GM21390 (cell line): ENCODE results near the gene CRLF2.
"Not testable (repeated sequence)": the region's sequence is repeated elsewhere in the genome, so short reads cannot be mapped to it uniquely, and the experiment has no call there.

Source experiments
- ATAC-seq: cut with Tn5 transposase; IDR thresholded peaks from one replicate; pipeline ENCODE4 v1.9.1; 2021; ENCODE audit not compliant: unreplicated experiment

The CRLF2 gene

DNA sequence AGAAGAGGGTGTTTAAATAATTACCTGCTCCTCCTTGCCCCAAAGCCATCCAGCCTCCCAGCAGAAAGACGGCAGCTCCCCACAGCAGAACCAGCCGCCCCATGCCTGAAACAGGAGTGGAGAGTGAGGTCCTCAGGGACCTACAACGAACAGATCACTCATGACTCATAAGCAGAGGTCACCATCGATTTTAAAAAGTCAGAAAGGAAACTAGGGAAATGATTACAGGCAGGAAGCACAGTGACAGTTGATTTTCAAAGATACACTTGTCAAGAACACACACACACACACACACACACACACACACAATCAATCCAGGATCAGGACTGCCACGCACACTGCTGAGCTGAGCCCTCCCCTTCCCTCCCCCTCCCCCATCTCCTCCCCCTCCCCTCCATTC, at the start of gene CRLF2:
Gene CRLF2, minus strand, starts transcription at position 118 of the 400 bp plus-strand sequence. Its CDS starts 15 bp downstream, at position 103.
- peak; percentile 58 for ATAC-seq

- not testable (repeated sequence) for ATAC-seq
Observed at GRCh38 chrX:1261771-1262170, 49.3 kb upstream of the CRLF2 start.

DNA sequence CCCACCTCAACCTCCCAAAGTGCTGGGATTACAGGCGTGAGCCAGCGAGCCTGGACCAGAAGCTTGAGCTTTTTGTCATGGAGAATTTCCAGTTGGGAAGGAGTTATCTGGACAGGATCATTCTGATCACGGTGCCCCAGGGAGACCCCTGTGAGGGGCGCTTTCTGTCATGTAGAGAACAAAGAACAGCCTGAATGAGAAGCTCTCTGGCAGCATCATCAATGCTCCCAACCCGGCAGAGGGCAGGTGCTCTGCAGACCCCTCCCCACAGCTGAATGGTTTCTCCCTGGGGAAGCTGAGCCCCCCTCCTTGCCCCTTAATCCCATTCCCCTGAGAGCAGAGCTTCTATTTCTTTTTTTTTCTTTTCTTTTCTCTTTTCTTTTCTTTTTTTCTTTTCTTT, 48.8 kb upstream of the CRLF2 start:
- ATAC-seq: no peak

- ATAC-seq: no peak
Observed at GRCh38 chrX:1252861-1253260, 40.4 kb upstream of the CRLF2 start.

DNA sequence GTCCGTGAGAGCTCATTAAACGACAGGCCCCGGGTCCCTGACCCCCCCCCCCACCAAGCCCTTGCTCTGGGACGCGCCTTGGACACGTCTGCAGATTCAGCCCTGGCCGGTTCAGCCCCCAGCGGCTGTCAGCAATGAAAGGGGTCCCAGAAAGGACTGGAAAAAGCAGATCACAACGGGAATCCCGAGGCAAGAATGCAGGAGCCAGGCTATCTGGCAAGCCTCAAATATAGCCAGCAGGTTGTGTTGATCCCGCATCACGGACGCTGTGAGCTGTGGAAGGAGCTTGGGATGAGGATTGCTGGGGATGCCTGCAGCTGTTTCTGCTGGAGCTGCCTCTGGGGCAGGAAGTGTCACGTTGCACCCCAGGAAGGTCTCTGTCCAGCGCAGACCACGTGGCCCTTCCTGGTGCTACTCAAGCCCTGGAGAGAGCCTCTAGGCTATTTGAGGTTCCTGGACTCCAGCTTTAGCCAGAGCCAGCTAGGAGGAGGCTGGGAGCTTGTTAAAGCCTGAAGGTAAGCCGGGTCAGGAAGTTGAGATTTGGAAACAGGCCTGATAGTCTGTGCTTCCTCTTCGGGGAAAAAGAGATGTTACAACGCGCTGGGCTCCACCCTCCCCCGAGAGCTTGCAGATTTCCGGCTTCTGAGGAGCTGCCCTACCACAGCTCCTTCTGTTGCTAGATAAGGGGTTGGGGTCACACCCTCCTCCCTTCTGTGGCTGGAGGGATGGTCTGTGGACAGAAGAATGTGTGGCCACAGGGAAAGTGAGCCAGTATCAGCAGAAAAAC, 36.8 kb upstream of the CRLF2 start:
- ATAC-seq: no peak

DNA sequence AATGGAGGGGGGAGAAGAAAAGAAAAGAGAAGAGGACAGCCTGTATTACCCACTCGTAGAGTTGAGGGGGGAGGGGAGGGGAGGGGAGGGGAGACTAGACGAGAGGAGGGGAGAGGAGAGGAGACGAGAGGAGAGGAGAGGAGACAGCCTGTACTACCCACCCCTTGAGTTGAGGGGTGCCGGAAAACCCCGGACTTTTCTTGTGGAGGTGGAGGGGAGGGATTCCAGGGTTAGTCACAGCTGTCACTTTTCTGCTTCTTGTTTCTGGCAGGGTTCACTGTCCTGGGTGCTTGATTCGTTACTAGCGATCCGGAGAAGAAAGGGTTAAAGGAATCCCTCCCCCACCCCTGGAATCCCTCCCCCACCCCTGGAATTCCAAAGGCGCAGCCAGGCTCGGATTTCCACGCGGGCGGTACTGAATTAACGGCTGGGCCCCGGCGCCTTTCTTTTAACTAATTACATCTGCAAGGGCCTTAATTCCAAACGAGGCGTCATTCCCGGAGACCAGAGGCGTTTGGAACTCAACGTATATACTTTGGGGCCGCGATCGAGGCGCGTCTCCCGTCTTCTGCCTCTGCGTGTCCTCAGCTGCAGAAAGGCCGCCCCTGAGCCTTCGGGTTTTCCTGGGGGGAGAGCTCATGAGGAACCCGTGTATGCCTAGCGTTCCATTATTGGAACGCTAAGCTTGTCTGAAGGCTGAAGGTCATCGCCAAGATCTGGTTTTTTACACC, 36.0 kb upstream of the CRLF2 start:
- no peak for ATAC-seq

DNA sequence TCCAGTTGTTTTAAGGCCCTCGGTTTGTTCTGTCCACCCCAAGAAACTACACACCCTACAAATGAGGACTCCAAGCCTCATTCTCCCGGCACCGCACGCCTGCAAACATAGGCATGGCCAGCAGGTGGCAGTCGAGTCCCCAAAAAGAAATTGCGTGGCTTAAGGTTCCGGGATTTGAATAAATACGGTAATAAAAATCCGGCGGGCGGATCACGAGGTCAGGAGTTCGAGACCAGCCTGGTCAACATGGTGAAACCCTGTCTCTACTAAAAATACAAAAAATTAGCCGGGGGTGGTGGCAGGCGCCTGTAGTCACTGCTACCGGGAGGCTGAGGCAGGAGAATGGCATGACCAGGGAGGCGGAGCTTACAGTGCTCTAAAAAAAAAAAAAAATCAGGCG, 34.4 kb upstream of the CRLF2 start:
- peak; percentile 56 for ATAC-seq

GRCh38 chrX:1244164-1245076, 32.0 kb upstream of the CRLF2 start:
- ATAC-seq: no peak

DNA sequence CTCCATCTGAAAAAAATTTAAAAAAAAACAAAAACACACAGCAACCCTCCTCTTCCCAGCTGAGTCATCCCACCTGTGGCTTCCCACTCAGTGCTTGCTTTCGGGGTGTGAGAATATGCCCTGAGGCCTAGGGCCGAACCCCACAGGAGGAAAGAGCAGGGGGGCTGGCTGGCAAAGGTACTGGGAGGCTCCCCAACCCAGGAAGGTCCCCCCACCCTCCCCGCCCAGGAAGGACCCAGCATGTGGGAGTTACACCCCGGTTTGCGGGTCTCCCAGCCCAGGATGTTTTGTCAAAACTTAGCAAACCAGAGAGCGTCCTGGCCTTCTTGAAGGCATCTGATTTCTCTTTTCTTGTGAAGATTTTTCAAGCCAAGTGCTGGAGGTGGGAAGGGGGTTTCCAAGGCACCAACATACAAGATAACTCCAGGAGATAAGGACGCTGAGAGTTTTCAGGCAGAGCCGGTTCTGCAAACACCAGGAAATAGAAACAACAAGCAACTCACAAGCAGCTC, 30.5 kb upstream of the CRLF2 start:
- ATAC-seq: no peak

DNA sequence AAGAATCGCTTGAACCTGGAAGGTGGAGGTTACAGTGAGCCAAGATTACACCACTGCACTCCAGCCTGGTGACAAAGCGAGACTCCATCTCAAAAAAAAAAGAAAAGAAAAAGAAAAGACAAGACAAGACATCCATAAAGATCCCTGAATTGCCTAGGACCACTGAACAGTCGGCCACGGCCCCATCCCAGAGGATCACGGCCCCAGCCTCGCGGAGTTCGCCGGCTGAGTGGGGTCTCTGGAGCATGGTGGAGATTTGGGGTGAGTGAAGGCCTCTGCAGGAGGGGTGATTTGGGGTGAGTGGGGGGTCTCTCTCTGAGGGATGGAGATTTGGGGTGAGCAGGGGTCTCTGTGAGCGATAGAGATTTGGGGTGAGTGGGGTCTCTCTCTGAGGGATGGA, 28.1 kb upstream of the CRLF2 start:
- ATAC-seq: not testable (repeated sequence)

GRCh38 chrX:1239681-1240142, 27.3 kb upstream of the CRLF2 start:
- peak; percentile 69 for ATAC-seq

- no peak for ATAC-seq
Observed at GRCh38 chrX:1231850-1232465, 19.5 kb upstream of the CRLF2 start.

- ATAC-seq: not testable (repeated sequence)
Observed at GRCh38 chrX:1228101-1228500, 15.7 kb upstream of the CRLF2 start.

GRCh38 chrX:1226249-1226648, 13.8 kb upstream of the CRLF2 start:
- no peak for ATAC-seq

- ATAC-seq: no peak
Observed at GRCh38 chrX:1224954-1225353, 12.5 kb upstream of the CRLF2 start.

DNA sequence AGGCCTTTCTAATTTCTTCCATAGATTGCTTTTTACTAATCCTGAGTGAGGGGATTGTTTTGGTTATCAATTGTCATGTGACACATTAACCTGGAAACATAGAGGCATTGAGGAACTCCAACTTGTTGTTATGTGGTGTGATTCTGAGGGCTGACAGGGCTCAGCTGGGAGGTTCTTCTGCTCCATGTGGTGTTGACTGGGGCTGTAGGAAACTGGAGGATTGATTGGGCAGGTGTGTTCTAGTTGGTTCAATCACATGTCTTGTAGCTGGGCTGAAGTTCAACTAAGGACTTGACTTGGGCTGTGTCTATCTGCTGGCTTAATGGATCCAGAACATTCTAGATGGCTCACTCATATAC, 10.8 kb upstream of the CRLF2 start:
- no peak for ATAC-seq

GRCh38 chrX:1222531-1223241, 10.2 kb upstream of the CRLF2 start:
- no peak for ATAC-seq

DNA sequence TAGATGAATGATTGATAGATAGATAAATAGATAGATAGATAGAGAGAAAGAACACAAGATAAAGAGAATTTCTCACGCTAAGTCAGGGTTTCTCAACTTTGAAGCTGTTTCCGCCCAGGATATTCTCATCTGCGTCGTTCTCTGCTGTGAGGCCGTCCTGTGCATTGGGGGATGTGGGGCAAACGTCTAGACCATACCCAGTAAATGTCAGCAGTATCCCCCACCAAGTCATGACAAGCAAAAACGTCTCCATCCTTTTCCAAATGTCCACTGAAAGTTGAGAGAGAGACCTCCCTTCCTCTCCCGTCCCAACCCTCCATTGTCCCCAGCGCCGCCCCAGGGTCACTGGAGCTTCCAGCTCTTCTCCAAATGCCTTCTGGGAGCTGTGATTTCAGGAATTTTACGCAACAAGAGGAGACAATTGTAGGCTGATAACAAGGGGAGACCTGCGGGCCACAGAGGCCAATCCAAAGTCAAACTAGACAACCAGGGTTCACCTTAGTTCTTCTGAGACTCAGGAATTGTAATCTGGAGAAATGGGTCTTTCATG, 8.9 kb upstream of the CRLF2 start:
- ATAC-seq: no peak

DNA sequence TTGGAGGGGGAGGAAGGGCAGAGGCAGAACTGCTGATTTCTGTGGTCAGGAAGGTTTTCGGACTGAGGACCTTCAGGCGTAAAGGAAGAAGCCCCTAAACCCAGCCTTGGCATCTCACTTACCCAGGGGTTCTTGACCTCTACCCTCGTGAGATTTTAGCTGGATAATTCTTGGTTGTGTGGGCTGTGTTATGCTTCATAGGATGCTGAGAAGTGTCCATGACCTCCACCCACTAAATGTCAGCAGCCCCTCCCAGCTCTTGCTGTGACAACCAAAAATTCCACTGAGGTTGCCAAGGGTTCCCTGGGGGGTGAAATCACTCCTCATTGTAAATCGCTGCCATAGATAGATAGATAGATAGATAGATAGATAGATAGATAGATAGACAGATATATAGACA, 5.8 kb upstream of the CRLF2 start:
- ATAC-seq: no peak
